MM.1S (cell line): ENCODE measurements around the gene RANBP9.
A peak's percentile ranks its signal among the peaks of the same experiment; 100 is the strongest.

Source experiments
- DNase-seq: peaks from one replicate; pipeline ENCODE4 v3.0.0-alpha.2; 2015
- H2AFZ ChIP-seq: fragments of 300-600 bp; sonication (generic); 2 replicates; pipeline ENCODE4 v1.6.0; 2016; ENCODE audit warnings: antibody characterized with exemption, low read length
- H3F3A ChIP-seq: fragments of 300-600 bp; sonication (generic); 2 replicates; pipeline ENCODE4 v1.6.1; 2016; ENCODE audit warnings: mild to moderate bottlenecking, antibody characterized with exemption, low read length, moderate library complexity, mixed read lengths; ENCODE audit not compliant: insufficient read depth
- H3K27ac ChIP-seq: fragments of 300-600 bp; sonication (generic); 2 replicates; pipeline ENCODE4 v1.5.1; 2016; ENCODE audit warnings: mild to moderate bottlenecking, low read length
- H3K27me3 ChIP-seq: fragments of 300-600 bp; sonication (generic); replicated peaks from 2 replicates; pipeline ENCODE4 v1.6.0; 2016; ENCODE audit warnings: low read length; ENCODE audit not compliant: insufficient read depth
- H3K36me3 ChIP-seq: fragments of 300-600 bp; sonication (generic); replicated peaks from 2 replicates; pipeline ENCODE4 v1.6.1; 2016; ENCODE audit warnings: mild to moderate bottlenecking, low read length, mixed read lengths; ENCODE audit not compliant: insufficient read depth
- H3K4me1 ChIP-seq: fragments of 300-600 bp; sonication (generic); 2 replicates; pipeline ENCODE4 v1.6.1; 2016; ENCODE audit warnings: low read length, mixed read lengths
- H3K4me2 ChIP-seq: fragments of 300-600 bp; sonication (generic); 2 replicates; pipeline ENCODE4 v1.6.0; 2016; ENCODE audit warnings: low read depth, low read length
- H3K4me3 ChIP-seq: fragments of 300-600 bp; sonication (generic); 2 replicates; pipeline ENCODE4 v1.5.1; 2016; ENCODE audit warnings: low read length, mixed read lengths
- H3K79me2 ChIP-seq: fragments of 300-600 bp; sonication (generic); 2 replicates; pipeline ENCODE4 v1.6.1; 2016; ENCODE audit warnings: mixed run types, low read length, mixed read lengths
- H3K9ac ChIP-seq: fragments of 300-600 bp; sonication (generic); 2 replicates; pipeline ENCODE4 v1.6.1; 2016; ENCODE audit warnings: low read length, mixed read lengths
- H3K9me2 ChIP-seq: fragments of 300-600 bp; sonication (generic); replicated peaks from 2 replicates; pipeline ENCODE4 v1.6.1; 2016; ENCODE audit warnings: mild to moderate bottlenecking, low read length, mixed read lengths; ENCODE audit not compliant: insufficient read depth
- H3K9me3 ChIP-seq: fragments of 300-600 bp; sonication (generic); replicated peaks from 2 replicates; pipeline ENCODE4 v1.6.1; 2016; ENCODE audit warnings: mild to moderate bottlenecking, low read length, mixed read lengths; ENCODE audit not compliant: insufficient read depth
- H4K20me1 ChIP-seq: fragments of 300-600 bp; sonication (generic); 2 replicates; pipeline ENCODE4 v1.6.1; 2016; ENCODE audit warnings: mild to moderate bottlenecking, low read length, moderate library complexity, mixed read lengths; ENCODE audit not compliant: insufficient read depth
- CTCF ChIP-seq: fragments of 300-600 bp; sonication (generic); IDR thresholded peaks from 2 replicates; pipeline ENCODE4 v1.5.1; 2016; ENCODE audit warnings: antibody characterized with exemption, low read length, mixed read lengths
- EZH2 ChIP-seq: fragments of 300-600 bp; sonication (generic); optimal IDR thresholded peaks from 2 replicates; pipeline ENCODE3; 2017; ENCODE audit warnings: low read depth, mild to moderate bottlenecking, antibody characterized with exemption, low read length, mixed read lengths
- EZH2phosphoT487 ChIP-seq: fragments of 300-600 bp; sonication (generic); IDR thresholded peaks from 2 replicates; pipeline ENCODE4 v1.6.1; 2018; ENCODE audit warnings: antibody characterized with exemption, low read length

Gene RANBP9

GRCh38 chr6:13574571-13575376 is 136.9 kb downstream of the RANBP9 start, which contains the start of gene SIRT5:
Gene SIRT5 (plus strand): TSS chr6:13574601. CDS start chr6:13584111, 9,510 bp downstream.
- H3K36me3 ChIP-seq, result no peaks in the 10 kb centered on the region
- H3K9me3 ChIP-seq, result no peaks in the 10 kb centered on the region
- H3K27ac ChIP-seq, result peak within 1 kb of the TSS; percentile 94
- TF ChIP-seq EZH2 (no peak), CTCF (no peak; the same call in 1 of the 2 replicates), EZH2phosphoT487 (no peak)
- H3K9me2 ChIP-seq, result no peaks in the 10 kb centered on the region
- H3K4me3 ChIP-seq, result peak within 1 kb of the TSS; percentile 92
- H3F3A ChIP-seq, result peaks cover 13% of the 10 kb centered on the region
- no peaks in the 10 kb centered on the region for H4K20me1 ChIP-seq
- peak within 1 kb of the TSS; percentile 97 for H2AFZ ChIP-seq
- H3K4me2 ChIP-seq, result peak within 1 kb of the TSS; percentile 95
- peak within 1 kb of the TSS; percentile 94 for H3K9ac ChIP-seq
- no peaks in the 10 kb centered on the region for H3K27me3 ChIP-seq
- DNase-seq, result peak; percentile 84
- H3K79me2 ChIP-seq, result peaks cover 3% of the 10 kb centered on the region; the same call in 1 of the 2 replicates
- peaks cover 6% of the 10 kb centered on the region for H3K4me1 ChIP-seq

GRCh38 chr6:13574149-13574570 is 137.5 kb downstream of the RANBP9 start:
- H3K27me3 ChIP-seq, result no peaks in the 10 kb centered on the region
- peaks cover 6% of the 10 kb centered on the region for H3K4me1 ChIP-seq
- H3K36me3 ChIP-seq, result no peaks in the 10 kb centered on the region
- peak overlapping the region; percentile 94 for H3K9ac ChIP-seq
- peak overlapping the region; percentile 97 for H2AFZ ChIP-seq
- peak overlapping the region; percentile 94 for H3K27ac ChIP-seq
- peak overlapping the region; percentile 92 for H3K4me3 ChIP-seq
- peaks cover 3% of the 10 kb centered on the region; the same call in 1 of the 2 replicates for H3K79me2 ChIP-seq
- DNase-seq, result peak; percentile 95
- no peaks in the 10 kb centered on the region for H3K9me2 ChIP-seq
- H3K9me3 ChIP-seq, result no peaks in the 10 kb centered on the region
- no peak for TF ChIP-seq EZH2
- no peak for TF ChIP-seq EZH2phosphoT487
- peak; percentile 37 for TF ChIP-seq CTCF
- H3K4me2 ChIP-seq, result peak overlapping the region; percentile 95; the same call in 1 of the 2 replicates
- H3F3A ChIP-seq, result peaks cover 13% of the 10 kb centered on the region
- no peaks in the 10 kb centered on the region for H4K20me1 ChIP-seq

GRCh38 chr6:13573669-13574110 is 137.9 kb downstream of the RANBP9 start:
- Histone ChIP-seq H3K9ac (peak overlapping the region; percentile 94; the same call in 1 of the 2 replicates), H4K20me1 (no peaks in the 10 kb centered on the region), H3K9me2 (no peaks in the 10 kb centered on the region), H3F3A (peaks cover 13% of the 10 kb centered on the region), H3K4me1 (peaks cover 6% of the 10 kb centered on the region), H3K4me2 (peak overlapping the region; percentile 92), H3K36me3 (no peaks in the 10 kb centered on the region), H2AFZ (peak overlapping the region; percentile 39), H3K4me3 (peak overlapping the region; percentile 92), H3K27me3 (no peaks in the 10 kb centered on the region), H3K9me3 (no peaks in the 10 kb centered on the region), H3K79me2 (peaks cover 3% of the 10 kb centered on the region; the same call in 1 of the 2 replicates), H3K27ac (peak overlapping the region; percentile 7; the same call in 1 of the 2 replicates)
- TF ChIP-seq EZH2 (no peak), EZH2phosphoT487 (no peak), CTCF (no peak)
- DNase-seq, result no peak
